ENCODE results near the gene DNTTIP2.
"Not testable (repeated sequence)": the region's sequence is repeated elsewhere in the genome, so short reads cannot be mapped to it uniquely, and the experiment has no call there.

Gene DNTTIP2

DNA sequence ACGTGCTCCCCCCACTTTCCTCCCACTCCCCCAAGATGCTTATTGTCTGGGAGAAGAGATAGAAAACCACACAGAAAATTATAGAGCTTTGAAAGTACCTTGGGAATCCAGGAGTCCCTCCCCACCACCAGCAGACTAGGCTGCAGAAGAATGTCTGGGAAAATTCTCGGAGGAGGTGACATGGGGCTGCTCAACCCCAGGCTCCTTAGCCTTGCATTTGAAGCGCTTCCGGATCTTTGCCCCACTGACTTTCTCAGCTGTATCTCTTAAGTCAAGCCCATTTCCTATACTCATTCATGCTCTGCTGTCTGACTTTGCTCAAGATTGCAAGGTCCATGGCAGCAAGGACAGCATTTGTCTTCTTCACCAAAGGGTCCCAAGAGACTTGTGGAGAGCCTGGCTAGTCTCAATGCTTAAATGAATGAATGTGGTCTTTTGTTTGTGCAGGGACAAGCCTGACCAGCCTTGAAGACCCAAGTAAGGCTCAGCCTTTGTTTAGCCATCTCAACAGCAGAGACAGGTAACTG lies 38.0 kb downstream of the DNTTIP2 start:
- CTCF ChIA-PET: interaction anchor here (1.1 to 11.7 kb wide), 6 partner anchors 26 to 404 kb away, joined by 3 to 279 read pairs (median 5); no protein-coding TSS in a partner anchor
- no peak for DNase-seq (ENCODE audit: low read depth, low spot score)
- no peak overlapping the region for H3K4me3 ChIP-seq (ENCODE audit: low read depth, low read length)
- POLR2A ChIA-PET: no interaction called here
- TF ChIP-seq, protein P1, sequence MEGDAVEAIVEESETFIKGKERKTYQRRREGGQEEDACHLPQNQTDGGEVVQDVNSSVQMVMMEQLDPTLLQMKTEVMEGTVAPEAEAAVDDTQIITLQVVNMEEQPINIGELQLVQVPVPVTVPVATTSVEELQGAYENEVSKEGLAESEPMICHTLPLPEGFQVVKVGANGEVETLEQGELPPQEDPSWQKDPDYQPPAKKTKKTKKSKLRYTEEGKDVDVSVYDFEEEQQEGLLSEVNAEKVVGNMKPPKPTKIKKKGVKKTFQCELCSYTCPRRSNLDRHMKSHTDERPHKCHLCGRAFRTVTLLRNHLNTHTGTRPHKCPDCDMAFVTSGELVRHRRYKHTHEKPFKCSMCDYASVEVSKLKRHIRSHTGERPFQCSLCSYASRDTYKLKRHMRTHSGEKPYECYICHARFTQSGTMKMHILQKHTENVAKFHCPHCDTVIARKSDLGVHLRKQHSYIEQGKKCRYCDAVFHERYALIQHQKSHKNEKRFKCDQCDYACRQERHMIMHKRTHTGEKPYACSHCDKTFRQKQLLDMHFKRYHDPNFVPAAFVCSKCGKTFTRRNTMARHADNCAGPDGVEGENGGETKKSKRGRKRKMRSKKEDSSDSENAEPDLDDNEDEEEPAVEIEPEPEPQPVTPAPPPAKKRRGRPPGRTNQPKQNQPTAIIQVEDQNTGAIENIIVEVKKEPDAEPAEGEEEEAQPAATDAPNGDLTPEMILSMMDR (IDR thresholded peaks at IDR 0.05; ENCODE audit: insufficient read depth, low read length, missing control alignments): no peak

DNA sequence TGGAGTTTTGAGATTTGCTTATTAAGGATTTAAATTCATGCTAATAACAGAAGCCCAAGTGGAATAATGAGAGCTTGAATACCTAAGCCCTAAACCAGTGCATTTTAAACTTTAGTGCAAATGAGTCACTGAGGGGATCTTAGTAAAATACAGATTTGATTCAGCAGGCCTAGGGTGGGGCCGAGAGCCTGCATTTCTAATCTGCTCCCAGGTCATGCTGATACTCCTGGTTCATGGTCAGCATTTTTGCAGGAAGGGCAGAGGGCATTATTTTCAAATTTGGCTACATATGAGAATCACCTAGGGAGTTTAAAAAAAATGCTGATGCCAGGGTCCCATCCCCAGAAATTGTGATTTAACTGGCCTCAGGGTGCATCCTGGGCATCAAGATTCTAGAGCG lies 39.3 kb downstream of the DNTTIP2 start:
- CTCF ChIA-PET: interaction anchor here (1.1 to 11.7 kb wide), 4 partner anchors 15 to 209 kb away, joined by 3 to 279 read pairs (median 81); no protein-coding TSS in a partner anchor
- no peak for DNase-seq (ENCODE audit: low read depth, low spot score)
- no peak overlapping the region for H3K4me3 ChIP-seq (ENCODE audit: low read depth, low read length)
- POLR2A ChIA-PET: no interaction called here
- TF ChIP-seq, protein P1 (IDR thresholded peaks at IDR 0.05; ENCODE audit: insufficient read depth, low read length, missing control alignments): no peak

DNA sequence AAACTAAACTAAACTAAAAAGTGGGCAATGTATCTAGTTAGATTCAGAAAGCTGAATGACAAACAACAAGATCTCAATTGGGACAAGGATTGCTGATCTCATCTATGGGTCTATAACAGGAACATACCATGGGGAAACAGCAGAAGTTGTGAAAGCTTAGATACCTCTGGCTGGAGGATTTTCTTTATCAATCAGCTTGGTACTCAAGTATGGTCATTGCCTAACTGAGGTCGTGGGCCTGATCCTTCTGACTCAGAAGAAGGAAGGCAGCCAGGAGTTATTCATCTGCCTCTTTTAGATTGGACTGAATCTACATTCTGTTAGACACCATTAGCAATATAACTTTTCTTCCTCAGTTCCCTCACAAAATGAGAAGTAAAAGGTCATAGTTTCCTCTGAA lies 39.7 kb downstream of the DNTTIP2 start:
- CTCF ChIA-PET: interaction anchor here (0.8 to 11.7 kb wide), 4 partner anchors 14 to 535 kb away, joined by 4 to 279 read pairs (median 81); no protein-coding TSS in a partner anchor
- POLR2A ChIA-PET: no interaction called here
- H3K4me3 ChIP-seq (ENCODE audit: low read depth, low read length): no peak overlapping the region
- TF ChIP-seq, protein P1 (IDR thresholded peaks at IDR 0.05; ENCODE audit: insufficient read depth, low read length, missing control alignments): no peak
- DNase-seq (ENCODE audit: low read depth, low spot score): no peak

DNA sequence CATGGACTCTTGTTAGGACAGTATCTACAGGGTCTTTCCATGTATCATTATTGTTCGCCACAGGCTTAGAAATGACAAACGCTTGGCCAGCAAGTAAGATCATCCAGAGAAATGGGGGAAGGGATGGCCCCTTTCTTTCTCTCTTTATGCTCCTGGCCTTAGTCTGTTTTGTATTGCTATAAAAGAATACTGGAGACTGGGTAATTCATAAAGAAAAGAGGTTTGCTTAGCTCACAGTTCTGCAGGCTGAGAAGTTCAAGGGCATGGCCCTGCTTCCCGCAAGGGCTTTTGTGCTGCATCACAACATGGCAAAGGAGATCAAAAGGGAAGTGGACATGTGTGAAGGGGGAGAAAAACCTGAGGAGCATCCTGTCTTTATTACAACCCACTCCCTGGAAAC lies 41.0 kb downstream of the DNTTIP2 start:
- H3K4me3 ChIP-seq (ENCODE audit: low read depth, low read length): no peak overlapping the region
- TF ChIP-seq, protein P1 (IDR thresholded peaks at IDR 0.05; ENCODE audit: insufficient read depth, low read length, missing control alignments): no peak
- POLR2A ChIA-PET: no interaction called here
- no peak for DNase-seq (ENCODE audit: low read depth, low spot score)
- CTCF ChIA-PET: interaction anchor here (0.7 to 11.7 kb wide), 3 partner anchors 23 to 207 kb away, joined by 3 to 279 read pairs (median 158); no protein-coding TSS in a partner anchor

DNA sequence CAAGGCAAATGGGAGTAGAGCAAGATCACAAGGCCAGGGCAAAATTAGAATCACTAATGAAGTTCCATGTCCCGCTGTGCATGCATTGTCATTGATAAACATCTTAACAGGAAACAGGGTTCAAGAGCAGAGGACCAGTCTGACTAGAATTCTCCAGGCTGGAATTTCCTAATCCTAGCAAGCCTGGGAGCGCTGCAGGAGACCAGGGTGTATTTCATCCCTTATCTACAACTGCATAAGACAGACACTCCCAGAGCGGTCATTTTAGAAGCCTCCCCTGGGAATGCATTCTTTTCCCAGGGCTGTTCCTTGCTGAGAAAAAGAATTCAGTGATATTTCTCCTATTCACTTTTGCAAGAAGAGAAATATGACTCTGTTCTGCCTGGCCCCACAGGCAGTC lies 45.7 kb downstream of the DNTTIP2 start:
- H3K4me3 ChIP-seq (ENCODE audit: low read depth, low read length); POLR2A ChIA-PET; DNase-seq (ENCODE audit: low read depth, low spot score): not testable (repeated sequence)
- CTCF ChIA-PET: interaction anchor here (11.2 kb wide), 1 partner anchor 18 kb away, joined by 81 read pairs; no protein-coding TSS in a partner anchor

DNA sequence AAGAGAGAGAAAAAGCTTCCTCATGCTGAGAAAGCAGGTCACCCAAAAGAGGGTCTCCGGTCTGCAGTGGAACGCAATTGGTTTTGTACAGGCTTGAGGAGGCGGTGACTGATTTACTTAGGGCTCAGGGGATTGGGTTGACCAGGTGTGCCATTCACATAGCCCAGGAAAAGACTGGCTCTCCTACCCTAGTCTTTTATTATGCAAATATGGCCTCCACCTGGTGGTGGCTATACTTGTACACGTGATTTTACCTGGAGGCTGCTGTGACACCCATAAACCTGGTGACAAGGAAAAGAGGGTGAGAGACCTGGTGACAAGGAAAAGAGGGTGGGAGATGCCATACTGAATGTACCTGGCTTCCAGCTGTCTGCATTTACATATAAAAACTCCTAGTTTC lies 49.9 kb downstream of the DNTTIP2 start:
- DNase-seq (ENCODE audit: low read depth, low spot score): no peak
- TF ChIP-seq, protein P1 (IDR thresholded peaks at IDR 0.05; ENCODE audit: insufficient read depth, low read length, missing control alignments): no peak
- CTCF ChIA-PET: interaction anchor here (1.0 to 11.2 kb wide), 5 partner anchors 13 to 651 kb away, joined by 3 to 81 read pairs (median 5); no protein-coding TSS in a partner anchor
- H3K4me3 ChIP-seq (ENCODE audit: low read depth, low read length): no peak overlapping the region
- POLR2A ChIA-PET: no interaction called here

DNA sequence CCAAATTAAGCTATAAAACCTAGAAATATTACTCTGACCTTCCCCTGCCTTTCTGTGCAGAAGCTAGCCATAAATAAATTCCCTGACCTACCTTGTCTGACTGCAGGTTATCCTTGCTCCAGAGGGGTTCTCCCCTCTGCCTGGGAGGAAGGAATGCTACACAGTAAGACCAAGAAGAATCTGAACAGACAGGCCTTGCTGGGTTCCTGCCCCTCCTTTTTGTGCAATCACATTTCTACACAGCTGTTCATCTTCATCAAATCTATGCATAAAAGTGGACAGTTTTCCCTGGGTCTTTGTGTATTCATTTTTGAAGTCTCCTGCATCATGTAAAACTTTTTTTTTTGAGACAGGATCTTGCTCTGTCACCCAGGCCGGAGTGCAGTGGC lies 50.6 kb downstream of the DNTTIP2 start:
- TF ChIP-seq, protein P1 (IDR thresholded peaks at IDR 0.05; ENCODE audit: insufficient read depth, low read length, missing control alignments): no peak
- H3K4me3 ChIP-seq (ENCODE audit: low read depth, low read length): no peak overlapping the region
- ChIA-PET CTCF (interaction anchor here (0.8 to 11.2 kb wide), 6 partner anchors 13 to 650 kb away, joined by 3 to 81 read pairs (median 5); no protein-coding TSS in a partner anchor), POLR2A (no interaction called here)
- no peak for DNase-seq (ENCODE audit: low read depth, low spot score)

Data from AG04449 (cell line).